SH-SY5Y (cell line): ENCODE results near the gene RAD51B.

Experiments used
- GATA2 ChIP-seq: IDR thresholded peaks from 2 replicates; pipeline ENCODE4 v1.6.1; 2011; ENCODE audit warnings: mild to moderate bottlenecking, low read depth, low read length
- GATA3 ChIP-seq: IDR thresholded peaks from 2 replicates; pipeline ENCODE4 v1.6.1; 2011; ENCODE audit warnings: low read depth, mild to moderate bottlenecking, low read length, moderate library complexity

DNA sequence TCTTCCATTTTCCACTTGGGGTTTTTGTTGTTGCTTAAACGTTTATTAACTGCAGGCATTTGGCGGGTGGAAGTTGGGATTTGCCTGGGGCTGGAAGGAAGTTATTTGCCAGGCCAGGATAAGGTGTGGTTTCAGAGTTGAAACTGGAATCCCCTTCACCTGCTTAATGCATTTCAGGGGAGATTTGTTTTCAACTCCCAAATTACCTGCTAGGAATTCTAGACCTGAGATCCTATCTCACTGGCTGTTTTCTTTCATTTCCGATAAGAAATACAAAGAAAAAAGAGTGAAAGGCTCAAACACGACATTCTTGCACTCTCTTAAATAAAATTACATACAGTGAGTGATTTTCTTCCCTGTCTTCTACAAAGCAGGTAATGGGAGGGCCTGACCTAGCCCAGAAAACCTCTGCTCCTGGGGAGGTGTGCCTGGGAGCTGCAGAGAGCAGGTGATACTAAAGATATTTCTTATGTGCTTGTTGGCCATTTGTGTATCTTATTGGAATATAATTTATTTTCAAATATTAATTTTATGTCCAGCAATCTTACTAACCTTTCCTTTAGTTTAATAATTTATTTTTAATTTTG lies 695.1 kb downstream of the RAD51B start:
- no peak for TF ChIP-seq GATA2
- no peak for TF ChIP-seq GATA3
